Hematopoietic multipotent progenitor cell treated with erythropoietin and hydrocortisone succinate and interleukin-3 and kit ligand, for 15 days (in vitro differentiated cells): ENCODE measurements around the gene IL23R.

Experiments used
- DNase-seq: peaks from one replicate; pipeline ENCODE4 v3.0.0-alpha.2; 2015; ENCODE audit warnings: low spot score

IL23R gene

DNA sequence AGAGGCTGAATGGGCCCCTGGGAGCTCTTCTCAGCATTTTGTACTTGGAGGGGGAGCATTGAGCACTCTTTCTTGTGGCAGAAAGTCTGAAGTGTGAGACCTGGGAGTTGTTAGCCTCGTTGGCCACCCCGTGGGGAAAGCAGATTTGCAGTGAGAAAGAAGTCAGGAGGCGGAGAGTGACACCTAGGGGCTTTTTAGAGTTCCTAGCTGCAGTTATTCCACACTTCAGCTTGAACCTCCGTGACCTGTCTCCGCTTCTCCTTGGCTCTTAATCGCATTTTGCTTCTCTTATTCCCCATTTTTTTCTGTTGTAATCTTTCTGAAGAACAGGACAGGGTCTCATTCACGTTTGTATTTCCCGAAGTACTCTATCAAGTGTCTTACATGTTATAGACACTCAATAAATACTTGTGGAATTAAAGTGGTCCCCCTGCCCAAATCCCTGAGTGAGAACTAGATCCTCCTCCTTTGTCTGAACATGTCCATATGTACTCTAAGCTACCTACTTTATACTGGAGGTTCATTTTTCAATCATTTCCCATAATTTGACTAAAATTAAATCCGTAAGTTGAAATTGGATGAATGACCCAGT is 17.0 kb upstream of the IL23R start:
- peak; percentile 50 for DNase-seq

DNA sequence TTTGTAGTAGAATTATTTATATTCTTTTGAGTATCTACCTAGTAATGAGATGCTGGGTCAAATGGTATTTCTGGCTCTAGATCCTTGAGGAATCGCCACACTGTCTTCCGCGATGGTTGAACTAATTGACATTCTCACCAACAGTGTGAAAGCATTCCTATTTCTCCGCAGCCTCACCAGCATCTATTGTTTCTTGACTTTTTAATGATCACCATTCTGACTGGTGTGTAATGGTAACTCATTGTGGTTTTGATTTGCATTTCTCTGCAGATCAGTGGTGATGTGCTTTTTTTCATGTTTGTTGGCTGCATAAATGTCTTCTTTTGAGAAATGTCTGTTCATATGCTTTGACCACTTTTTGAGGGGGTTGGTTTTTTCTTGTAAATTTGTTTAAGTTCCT is 15.3 kb upstream of the IL23R start:
- no peak for DNase-seq

DNA sequence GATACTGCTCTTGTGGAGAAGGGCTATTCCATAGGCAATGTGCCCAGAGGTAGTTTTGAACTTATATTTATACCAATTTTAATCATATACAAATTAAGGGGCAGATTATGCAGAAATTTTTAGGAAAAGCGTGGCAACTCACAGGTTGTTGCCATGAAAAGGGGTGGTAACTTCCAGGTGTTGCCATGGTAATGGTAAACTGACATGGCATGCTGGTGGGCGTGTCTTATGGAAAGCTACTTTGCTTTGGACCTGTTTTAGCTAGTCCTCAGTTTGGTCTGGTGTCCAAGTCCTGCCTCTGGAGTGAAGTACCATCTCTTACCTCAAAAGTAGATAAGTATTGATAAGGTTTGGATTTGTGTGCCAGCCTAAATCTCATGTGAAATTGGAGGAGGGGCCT is 7.9 kb upstream of the IL23R start:
- no peak for DNase-seq

DNA sequence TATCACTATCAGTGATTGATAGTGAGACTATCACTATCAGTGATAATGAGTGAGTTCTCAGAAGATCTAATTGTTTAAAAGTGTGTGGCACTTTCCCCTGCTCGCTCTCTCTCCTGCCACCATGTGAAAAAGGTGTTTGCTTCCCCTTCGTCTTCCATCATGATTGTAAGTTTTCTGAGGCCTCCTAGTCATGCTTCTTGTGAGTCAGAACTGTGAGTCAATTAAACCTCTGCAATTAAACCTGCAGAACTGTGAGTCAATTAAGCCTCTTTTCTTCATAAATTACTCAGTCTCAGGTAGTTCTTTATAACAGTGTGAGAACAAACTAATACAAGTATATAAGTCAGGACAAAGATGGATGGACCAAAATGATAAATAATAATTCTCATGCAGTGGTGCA is 7.0 kb upstream of the IL23R start:
- DNase-seq, result no peak

DNA sequence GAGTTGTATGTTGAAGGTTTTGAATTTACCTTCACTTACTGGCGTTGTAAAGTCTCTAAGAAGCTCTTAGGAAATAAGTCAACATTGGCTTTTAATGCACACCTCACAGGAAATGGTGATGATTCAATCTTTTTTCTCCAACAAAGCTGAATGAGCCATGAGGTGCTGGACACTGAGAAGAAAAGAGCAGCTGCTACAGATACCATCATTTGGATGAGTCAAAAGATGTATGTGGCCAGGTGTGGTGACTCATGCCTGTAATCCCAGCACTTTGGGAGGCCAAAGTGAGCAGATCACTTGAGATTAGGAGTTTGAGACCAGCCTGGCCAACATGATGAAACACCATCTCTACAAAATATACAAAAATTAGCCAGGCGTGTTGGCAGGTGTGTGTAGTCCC is 3.3 kb upstream of the IL23R start:
- no peak for DNase-seq

DNA sequence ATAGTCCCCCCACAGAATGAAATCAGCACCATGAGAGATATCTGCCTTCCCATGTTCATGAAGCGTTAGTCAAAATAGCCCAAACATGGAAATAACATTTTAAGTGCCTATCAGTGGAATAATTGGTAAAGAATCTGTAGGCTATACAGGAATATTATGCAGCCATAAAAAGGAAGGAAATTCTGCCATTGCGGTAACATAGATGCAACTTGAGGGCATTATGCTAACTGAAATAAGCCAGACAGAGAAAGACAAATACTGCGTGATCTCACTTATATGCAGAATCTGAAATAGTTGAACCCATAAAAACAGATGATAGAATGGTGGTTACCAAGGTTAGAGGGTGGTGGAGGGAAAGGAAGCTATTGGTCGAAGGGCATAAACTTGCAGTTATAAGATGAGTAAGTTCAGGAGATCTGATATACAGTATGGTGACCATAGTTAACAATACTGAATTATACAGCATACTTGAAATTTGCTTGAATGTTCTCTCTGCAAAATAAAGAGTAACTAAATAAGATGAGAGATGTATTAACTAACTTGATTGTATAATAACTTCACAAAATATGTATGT is 699 bp upstream of the IL23R start:
- DNase-seq, result no peak

DNA sequence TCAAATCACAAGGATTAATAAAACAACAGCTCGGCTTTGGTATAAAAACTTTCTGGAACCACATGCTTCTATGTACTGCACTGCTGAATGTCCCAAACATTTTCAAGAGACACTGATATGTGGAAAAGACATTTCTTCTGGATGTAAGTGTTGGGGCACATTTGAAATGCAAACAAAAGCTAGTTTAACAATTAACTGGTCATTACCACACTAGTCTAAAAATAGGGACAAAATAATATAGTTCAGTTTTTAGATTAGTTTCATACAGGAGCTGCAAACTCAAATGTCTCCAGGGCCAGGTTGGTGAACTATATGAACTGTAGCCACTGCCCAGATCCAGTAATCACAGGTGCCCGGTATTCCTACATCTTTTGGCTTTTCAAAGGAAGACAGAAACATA is 3.2 kb downstream of the IL23R start:
- DNase-seq, result no peak

DNA sequence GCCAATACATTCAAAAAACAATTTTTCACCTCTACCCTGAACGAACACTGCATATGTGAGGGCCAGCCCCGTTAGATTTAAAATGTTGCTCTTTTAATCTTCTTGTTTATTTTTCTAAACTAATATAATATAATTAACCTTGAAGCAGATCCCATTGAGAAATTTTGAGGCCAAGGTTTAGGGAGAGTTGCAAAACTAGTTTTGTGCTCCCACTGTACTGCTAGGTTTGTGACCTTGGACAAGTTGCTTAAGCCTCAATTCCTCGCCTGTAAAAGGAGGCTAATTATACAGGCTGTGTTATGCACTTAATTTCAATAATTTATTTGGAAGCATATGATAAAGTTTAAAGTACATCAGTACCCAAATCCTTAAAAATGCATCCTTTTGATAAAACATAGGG is 3.7 kb downstream of the IL23R start:
- DNase-seq, result no peak

DNA sequence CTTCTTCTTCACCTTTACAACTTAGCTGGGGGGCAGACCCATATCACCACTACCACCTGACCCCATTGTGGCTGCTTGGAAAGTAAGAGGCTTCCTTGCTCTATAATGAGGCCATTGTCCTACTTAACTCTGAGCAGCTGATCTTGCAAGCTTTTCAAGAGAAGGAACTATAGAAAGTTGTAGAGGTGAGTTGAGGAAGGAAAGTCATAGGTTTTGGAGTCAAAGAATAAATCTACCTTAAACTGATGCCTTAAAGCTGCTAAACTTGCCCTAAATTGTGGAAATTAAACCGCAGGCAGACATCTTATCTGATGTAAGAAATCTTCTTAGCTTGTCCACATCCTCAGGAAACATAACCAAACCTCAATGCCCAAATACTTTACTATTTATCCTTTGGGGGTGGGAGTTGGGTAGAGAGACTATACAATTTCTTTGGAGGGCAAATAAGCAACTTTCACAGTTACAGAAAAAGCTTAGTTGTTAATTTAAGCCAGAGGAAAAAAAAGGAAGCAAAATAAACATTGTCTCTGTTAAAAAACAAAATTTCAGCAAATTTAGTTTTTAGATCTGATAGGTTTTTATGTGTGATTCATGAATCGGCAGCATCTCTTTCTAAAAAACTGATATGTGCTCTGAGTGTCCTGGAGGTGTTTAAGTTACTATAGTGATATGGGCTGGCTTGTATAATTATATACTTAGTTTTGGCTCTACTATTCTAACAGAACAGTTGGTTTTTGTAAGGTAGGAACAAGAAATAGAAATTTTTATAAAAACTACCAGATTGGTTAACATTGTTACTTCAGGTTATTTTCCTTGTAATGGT is 4.7 kb downstream of the IL23R start:
- DNase-seq, result no peak

DNA sequence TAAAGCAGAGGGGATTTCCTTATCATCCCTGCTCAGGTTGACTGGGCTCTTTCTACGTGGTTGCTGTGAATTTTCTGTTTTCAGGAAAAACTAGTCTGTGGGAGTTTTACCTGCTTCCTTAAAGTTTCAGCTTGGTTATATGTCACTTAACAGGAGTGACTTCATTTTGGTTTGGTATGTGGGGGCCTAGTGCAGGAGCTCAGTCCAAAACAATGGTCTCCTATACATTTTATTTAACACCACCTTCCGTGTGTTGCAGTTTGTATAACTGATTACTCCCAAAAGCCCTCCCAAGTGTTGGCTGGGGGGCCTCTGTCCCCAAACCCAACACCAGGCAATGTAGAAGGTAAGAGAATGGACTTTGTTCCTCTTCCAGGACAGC is 5.3 kb downstream of the IL23R start:
- no peak for DNase-seq

DNA sequence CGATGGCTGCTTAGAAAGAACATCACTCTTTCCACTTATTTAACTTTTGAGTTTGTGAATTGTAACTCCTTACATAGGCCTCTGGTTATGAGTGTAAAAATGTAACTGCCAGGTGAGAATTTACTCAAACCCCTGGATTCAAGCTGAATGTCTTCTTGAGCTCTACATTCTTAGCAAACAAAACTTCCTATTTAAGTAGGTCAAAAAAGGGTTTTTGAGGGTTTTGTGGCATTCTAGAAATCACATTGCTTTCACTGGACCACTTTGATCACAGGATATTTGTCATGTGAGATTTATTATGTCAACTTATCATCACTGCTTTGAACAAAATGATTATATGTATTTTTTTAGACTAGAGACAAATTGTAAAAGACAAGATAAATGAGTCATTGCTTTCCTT is 5.7 kb downstream of the IL23R start:
- DNase-seq, result no peak

DNA sequence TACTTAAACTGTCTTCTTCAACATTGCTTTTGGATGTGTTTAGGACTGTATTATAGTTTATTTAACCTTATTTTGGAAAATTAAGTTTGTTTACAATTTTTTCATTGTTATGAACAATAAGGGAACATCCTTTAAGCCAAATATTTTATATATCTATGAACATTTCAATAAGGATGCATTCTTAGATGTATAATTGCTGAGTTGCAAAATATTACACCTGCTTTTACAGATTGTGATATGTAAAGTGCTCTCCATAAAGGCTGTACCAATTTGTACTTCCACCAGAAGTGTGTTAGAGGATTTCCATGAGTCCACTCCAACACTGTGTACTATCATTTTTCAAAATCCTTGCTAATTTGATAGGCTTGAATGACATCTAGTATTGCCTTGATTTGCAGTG is 7.7 kb downstream of the IL23R start:
- no peak for DNase-seq

DNA sequence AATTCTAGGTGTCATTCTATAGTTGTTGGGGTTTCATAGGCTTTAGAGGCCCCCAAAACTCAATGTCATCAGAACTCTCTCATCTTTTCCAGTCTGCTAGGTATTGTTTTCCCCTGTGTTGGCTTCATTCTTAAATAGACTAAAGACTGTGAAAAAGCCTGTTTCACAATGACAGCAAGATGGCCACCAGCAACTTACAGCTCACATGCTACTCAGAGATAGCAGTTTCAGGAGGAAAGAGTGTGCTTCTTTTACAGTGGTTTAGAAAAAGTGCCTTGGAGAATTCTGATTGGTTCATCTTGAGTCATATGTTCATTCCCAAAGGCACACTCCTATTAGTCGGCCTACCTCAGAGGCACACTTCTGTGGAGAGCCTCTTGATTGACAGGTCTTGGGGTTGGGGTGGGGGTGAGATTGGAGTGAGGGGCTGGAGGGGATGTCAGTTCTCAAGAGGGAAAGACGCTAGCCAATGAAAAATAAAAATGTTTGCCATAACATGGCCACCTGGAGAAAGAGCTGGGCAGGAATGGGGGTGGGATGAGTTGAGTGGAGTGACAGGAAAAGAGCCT is 8.5 kb downstream of the IL23R start:
- no peak for DNase-seq

DNA sequence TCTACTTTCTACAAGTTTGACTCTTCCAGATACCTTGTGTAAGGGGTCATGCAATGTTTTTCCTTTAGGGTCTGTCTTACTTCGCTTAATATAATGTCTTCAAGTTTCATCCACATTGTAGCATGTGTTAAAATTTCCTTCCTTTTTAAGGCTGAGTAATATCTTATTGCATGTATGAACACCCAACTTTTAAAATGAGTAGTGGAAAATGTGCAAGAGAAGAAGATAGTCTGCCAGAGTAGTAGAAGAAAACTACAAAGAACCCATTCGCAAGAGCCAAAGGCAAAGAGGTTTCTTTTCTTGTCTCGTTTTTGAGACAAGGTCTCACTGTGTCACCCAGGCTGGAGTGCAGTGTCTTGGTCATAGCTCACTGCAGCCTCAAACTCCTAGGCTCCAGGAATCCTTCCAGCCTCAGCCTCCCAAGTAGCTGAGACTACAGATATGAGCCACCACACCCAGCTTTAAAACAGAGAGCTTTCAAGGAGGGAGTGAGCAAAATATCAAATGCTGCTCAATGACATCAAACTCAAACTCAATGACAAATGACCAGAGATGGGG is 9.4 kb downstream of the IL23R start:
- no peak for DNase-seq

DNA sequence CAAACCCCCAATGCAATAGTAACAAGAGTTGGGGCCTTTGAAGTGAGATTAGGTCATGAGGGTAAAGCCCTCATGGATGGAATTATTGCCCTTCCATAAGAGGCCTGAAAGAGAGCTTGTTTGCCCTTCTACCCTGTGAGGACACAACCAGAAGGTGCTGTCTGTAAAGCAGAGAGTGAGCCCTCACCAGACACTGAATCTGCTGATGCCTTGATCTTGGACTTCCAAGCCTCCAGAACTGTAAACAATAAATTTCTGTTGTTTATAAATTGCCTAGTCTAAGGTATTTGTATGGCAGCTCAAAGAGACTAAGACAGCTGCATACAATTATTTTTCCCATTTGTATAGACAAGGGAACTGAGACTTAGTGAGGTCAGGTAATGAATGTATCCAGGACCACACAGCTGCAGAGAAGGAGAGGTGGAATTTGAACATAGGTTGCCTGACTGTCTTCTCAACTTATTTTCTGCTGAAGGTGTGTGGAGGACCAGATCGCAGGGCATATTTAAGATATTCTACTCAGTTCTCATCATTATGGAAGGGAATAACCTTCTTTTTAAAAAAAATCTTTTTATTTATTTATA is 18.7 kb downstream of the IL23R start:
- DNase-seq, result no peak

DNA sequence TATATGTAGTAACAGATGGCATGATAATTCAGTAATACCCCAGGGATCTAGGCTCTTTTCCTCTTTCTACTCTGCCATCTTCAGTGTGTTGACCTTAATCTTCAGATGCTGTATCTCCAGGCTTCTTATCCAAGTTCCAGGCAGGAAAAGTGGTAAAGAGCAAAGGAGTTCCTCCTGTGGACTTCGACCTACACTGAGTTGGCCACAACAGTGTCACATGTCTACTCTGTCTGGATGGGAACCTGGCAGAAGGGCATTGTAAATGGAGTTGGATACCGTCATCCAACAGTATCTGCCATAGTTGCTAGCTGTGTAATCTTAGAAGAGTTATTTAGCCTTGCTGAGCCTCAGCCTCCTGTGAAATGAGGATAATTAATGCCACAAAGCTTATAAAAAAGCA is 21.9 kb downstream of the IL23R start:
- no peak for DNase-seq

DNA sequence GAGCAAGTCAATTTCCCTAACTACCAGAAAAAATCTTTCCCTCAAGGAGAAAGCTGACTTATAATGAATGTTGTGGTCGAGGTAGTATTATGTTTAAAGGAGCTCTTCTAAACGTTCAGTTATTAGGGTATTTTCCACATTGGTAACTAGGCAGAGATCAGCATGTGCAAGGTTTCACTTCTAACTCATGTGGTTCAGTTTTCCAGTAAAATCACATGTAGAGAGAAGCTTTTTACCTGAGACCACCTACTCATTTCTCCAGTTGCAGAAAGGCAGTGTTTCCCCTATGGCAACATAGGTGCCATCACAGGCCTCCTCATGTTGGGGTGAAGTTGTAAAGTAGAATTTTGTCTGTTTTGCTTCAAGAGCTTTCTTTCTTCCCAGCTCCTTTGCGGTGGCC is 23.7 kb downstream of the IL23R start:
- DNase-seq, result no peak

DNA sequence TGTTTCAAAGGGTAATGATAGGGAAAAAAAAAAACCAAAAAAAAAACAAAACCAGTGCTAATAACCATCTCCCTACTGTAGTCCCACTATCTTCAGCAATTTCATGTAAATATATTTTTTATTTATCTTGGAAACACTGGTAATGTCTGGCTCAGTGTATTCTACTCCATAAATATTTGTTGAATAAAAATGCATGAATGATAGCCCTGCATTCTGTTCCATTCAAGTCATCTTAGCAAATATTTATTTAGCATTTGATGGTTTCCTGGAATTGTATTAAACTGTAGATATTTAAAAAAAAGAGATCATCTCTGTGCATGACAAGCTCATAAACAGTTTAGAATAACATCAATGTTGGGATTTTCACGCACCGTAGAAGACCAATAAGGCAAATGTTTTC is 24.2 kb downstream of the IL23R start:
- DNase-seq, result no peak

DNA sequence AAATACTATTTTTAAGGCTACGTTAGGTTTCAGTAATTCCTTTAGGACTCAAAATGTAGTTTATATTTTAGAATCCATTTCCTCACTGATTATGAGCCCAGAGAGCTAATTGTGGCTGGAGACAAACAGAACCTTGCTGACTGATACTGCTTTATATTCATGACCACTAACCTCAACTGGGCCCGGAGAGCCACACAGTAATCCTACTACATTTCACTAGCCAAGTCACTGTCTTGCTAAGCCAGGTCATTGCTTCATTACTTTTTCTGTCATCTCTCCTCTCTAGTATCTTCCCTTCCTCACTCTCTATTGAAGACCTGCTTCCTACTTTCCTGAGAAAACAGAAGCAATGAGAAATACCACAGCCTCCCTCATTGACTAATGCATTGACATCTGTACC is 24.7 kb downstream of the IL23R start:
- no peak for DNase-seq

DNA sequence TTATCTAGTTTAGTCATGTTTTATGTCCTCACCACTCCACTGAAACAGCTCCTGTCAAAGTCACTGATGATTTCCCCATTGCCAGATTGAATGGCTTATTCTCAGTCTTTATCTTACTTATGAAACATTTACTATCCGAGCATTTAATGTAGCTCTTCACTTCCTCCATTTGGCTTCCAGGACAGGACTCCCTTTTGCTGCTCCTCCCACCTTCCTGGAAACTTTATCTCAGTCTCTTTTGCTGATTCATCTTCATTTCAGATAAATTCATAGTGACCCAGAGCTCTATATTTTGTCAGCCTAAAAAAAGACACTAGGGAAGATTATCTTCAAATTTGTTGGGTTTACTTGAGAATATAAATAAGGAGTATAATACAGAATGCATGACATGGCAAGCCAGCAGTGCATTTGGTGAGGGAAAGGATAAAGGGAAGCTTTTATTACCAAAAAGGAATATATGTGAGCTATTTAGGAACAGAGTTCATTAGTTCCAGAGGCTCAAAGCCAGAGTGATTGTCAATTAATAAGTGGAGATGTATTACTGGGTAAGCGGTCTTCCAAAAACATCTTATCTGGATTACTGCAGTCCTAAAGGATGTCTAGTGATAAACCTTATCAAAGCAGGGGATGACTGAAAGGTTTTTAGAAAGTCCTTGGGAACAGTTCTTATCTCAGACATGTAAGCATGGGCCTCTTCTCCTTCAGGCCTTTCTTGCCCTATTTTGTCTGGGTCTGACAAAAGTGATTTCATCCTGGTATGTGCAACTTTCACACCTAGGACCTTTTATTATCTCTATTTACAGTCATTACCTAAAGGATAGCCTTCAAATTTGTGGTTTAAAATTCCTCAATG is 25.6 kb downstream of the IL23R start:
- peak; percentile 5 for DNase-seq

DNA sequence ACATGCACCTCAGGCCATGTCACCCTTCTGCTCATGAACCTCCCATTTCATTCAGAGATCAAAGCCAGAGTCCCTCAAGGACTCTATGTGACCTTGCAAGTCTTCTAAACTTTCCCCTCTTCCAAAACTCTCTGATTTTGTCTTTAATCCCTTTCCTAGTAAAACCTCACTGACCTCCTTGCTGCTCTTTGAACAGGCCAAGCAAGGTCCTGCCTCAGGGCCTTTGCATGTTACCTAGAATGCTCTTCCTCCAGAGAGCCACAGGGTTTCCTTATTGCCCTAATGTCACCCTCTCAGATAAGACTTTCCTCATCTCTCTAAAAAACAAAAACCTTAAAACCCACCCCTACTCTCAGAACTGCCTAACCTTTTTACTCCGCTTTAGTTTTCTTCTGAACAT is 26.6 kb downstream of the IL23R start:
- DNase-seq, result no peak

DNA sequence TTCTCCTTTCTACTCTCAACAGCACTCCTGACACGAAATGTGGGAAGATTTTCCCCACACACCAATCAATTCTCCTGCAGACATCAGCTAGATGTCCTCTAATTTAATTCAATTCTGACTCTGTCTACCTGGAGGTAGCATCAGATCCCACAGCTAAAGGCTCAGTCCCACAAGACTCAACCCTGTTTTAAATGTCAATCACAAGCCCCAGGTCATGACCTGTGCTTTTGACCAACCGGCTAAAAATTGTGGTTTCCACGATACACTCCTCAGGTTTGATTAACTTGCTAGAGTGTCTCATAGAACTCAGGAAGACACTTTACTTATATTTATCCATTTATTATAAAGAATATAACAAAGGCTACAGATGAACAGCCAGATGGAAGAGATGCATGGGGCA is 27.4 kb downstream of the IL23R start:
- DNase-seq, result no peak
